Measurements from ENCODE around the gene DNAJC5. TPM values are rescaled to one million over a fixed set of nuclear protein-coding genes. Genes with fewer than 3 reads are reported as not detected.

Gene DNAJC5
- total RNA-seq, 1 experiment from 2014 or later = 59.5 TPM

- TF ChIP-seq SIN3A (IDR thresholded peaks at IDR 0.05; ENCODE audit: borderline replicate concordance, insufficient read depth, low read depth, low read length) (no peak), REST (IDR thresholded peaks at IDR 0.05; ENCODE audit: insufficient read depth in 1 of 2, low read depth in 2 of 2, low read length in 1 of 2) (no peak), POLR2AphosphoS5 (IDR thresholded peaks at IDR 0.05; ENCODE audit: low read depth, low read length) (no peak), TCF7L2 (IDR thresholded peaks at IDR 0.05; ENCODE audit: low read depth, low read length) (no peak), CTCF (IDR thresholded peaks at IDR 0.05) (no peak)
- H3K36me3 ChIP-seq (ENCODE audit: control insufficient read depth, insufficient read depth, low read length) = peaks cover 7% of the 10 kb centered on the region; the same call in 1 of the 2 replicates
- no peaks in the 10 kb centered on the region for H3K27me3 ChIP-seq (ENCODE audit: control insufficient read depth, insufficient read depth, low read length)
- ChIA-PET POLR2A (no interaction called here), CTCF (no interaction called here)
- no peak overlapping the region for H3K27ac ChIP-seq (ENCODE audit: low read length)
- H3K4me1 ChIP-seq (ENCODE audit: control insufficient read depth, insufficient read depth, low read length) = no peaks in the 10 kb centered on the region
- no peak overlapping the region for H3K4me3 ChIP-seq (ENCODE audit: low read depth in 2 of 2, low read length in 2 of 2)
- in situ Hi-C loops (cut with HindIII; ENCODE audit: low pct_unique_long_range_greater_than_20kb, low sequenced_read_pairs) = no loop called here
- DNase-seq (ENCODE audit: low read depth, low spot score) (no peak), ATAC-seq (no peak)
- intact Hi-C loops (cut with micrococcal nuclease; ENCODE audit: unreplicated experiment) = no loop called here
- BruUV-seq (replicated peaks) = no TSS peak
- H3K9me3 ChIP-seq (ENCODE audit: control insufficient read depth, insufficient read depth, low read depth, low read length) = no peaks in the 10 kb centered on the region
Measured at GRCh38 chr20:63884506-63885263, 10.2 kb upstream of the DNAJC5 start.

GRCh38 chr20:63885264-63886053, 9.5 kb upstream of the DNAJC5 start:
- TF ChIP-seq POLR2AphosphoS5 (IDR thresholded peaks at IDR 0.05; ENCODE audit: low read depth, low read length) (no peak), CTCF (IDR thresholded peaks at IDR 0.05) (no peak), TCF7L2 (IDR thresholded peaks at IDR 0.05; ENCODE audit: low read depth, low read length) (no peak), REST (IDR thresholded peaks at IDR 0.05; ENCODE audit: insufficient read depth in 1 of 2, low read depth in 2 of 2, low read length in 1 of 2) (no peak), SIN3A (IDR thresholded peaks at IDR 0.05; ENCODE audit: borderline replicate concordance, insufficient read depth, low read depth, low read length) (no peak)
- DNase-seq (ENCODE audit: low read depth, low spot score) (no peak), ATAC-seq (no peak)
- BruUV-seq (replicated peaks) = no TSS peak
- in situ Hi-C loops (cut with HindIII; ENCODE audit: low pct_unique_long_range_greater_than_20kb, low sequenced_read_pairs) = no loop called here
- H3K27ac ChIP-seq (ENCODE audit: low read length) = no peak overlapping the region
- H3K36me3 ChIP-seq (ENCODE audit: control insufficient read depth, insufficient read depth, low read length) = peaks cover 13% of the 10 kb centered on the region
- intact Hi-C loops (cut with micrococcal nuclease; ENCODE audit: unreplicated experiment) = no loop called here
- ChIA-PET CTCF (no interaction called here), POLR2A (no interaction called here)
- H3K4me1 ChIP-seq (ENCODE audit: control insufficient read depth, insufficient read depth, low read length) = no peaks in the 10 kb centered on the region
- no peaks in the 10 kb centered on the region for H3K27me3 ChIP-seq (ENCODE audit: control insufficient read depth, insufficient read depth, low read length)
- no peaks in the 10 kb centered on the region for H3K9me3 ChIP-seq (ENCODE audit: control insufficient read depth, insufficient read depth, low read depth, low read length)
- H3K4me3 ChIP-seq (ENCODE audit: low read depth in 2 of 2, low read length in 2 of 2) = no peak overlapping the region

Measured in Panc1 (cell line).